NCI-H2107 treated with DMSO at 0.1 percent for 48 hours (cell line): ENCODE measurements around the gene SLC6A11.

Experiments used
- DNase-seq: peaks from one replicate; lab custom pipeline; 2025; ENCODE audit not compliant: unreplicated experiment; lab: John Stamatoyannopoulos, UW

The SLC6A11 gene

DNA sequence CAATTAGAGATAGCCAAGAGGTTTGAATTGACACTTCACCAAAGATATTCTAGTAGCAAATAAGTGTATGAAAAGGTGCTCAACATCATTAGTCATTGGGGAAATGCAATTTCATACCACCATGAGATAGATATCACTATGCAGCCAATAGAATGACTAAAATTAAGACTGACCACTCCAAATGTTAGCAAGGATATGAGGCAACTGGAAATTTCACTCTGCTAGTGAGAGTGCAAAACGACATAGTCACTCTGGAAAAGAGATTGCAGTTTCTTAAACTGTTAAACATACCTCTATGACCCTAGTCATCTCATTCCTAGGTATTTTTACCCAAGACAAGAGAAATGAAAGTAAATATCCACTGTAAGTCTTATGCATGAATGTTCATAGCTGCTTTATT, 27.6 kb upstream of the SLC6A11 start:
- no peak for DNase-seq

DNA sequence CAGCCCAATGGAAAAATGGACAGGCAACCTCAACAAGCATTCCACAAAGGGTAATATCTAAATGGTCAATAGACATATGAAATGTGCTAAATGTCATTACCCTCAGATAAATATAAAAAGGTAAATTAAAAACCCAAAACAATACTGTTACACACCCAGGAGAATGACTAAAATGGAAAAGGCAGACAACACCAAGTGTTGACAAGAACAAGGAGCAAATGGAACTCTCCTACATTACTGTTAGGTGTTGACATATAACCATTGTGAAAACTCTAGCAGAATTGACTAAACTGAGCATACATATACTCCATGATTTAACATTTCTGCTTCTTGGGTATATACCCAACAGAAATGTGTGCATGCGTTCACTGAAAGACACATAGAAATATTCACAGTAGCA, 25.3 kb upstream of the SLC6A11 start:
- DNase-seq: no peak

DNA sequence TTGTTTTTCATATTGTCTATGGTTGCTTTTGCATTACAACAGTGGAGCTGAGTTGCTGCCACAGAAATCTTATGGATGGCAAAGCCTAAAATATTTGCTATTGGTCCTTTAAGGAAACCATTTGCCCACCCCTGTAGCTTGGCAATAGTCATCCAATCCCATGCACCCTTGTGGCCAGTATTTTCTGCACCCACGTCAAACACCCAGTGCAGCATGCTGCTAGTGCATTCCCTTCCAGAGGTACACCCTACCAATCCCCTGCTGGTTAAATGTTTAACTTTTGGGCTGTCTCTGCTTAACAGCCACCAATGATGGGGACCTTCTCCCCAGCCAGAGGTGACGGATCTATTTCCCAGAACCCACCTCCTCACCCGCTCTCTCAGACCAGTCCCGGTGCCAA, 23.8 kb upstream of the SLC6A11 start:
- DNase-seq: no peak

DNA sequence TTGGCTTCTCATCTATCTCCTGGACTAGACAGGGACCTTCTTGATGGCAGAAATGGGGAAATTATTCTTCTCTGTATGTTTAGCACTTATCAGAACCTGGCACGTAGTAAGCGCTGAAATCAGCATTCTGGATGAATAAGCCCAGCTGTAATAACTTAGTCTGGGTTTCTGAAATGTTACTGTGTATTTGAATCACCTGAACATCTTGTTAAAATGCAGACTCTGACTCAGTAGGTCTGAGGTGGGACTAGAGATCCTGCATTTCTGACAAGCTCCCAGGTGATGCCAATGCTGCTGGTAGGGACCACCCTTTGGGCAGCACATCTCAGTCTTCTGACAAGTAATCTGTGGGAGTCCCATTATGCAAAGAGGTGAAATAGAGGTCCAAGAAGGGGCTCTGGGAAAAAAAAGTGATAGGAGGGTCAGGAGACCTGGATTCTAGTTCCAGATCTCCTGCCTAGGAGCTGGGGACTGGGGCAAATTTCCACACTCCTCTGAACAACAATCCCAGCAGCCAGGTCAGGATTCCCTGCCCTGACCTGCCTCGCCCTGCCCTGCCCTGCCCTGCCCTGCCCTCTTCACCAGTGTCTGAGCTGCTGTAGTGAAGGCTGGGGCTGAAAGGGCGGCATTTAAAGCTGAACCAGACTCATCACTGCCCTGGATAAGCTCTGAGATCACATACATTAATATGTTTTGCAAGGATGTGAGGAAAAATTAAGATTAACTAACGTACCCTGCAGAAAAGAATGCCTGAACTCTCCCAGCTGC, 17.2 kb upstream of the SLC6A11 start:
- no peak for DNase-seq

DNA sequence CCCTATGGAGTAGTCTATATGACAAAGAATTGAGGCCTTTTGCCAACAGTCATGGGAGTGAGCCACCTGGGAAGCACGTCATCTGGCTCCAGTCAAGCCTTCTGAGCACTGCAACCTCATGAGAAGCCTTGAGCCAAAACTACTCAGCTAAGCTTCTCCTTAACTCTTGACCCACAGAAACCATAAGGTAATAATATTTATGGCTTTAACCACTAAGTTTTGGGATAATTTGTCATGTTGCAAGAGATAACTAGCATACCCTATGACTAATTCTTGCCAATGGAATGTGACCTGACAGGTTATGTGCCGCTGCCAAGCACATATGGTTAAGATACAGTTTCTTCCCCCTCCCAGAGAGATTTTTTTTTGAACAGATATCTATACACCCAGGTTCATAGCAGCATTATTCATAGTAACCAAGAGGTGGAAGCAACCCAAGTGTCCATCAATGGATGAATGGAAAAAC, 11.8 kb upstream of the SLC6A11 start:
- no peak for DNase-seq

DNA sequence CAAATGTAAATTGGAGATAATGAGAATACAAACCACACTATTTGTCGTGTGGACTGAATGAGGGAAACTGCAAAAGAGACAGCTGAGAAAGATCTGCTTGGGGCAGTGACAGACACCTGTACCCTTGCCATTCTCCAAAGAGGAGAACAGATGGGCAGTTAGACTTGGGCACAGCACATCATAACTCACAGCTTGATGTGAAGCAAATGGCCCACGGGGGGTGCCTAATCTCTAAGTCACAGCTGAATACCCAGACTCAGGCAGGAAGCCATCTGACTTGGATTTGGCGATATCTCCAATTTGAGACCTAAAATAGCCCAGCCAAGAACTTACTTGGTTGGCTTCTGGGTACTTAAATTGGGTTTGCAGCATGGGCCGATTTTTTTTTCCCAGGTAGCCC, 10.0 kb upstream of the SLC6A11 start:
- DNase-seq: no peak

DNA sequence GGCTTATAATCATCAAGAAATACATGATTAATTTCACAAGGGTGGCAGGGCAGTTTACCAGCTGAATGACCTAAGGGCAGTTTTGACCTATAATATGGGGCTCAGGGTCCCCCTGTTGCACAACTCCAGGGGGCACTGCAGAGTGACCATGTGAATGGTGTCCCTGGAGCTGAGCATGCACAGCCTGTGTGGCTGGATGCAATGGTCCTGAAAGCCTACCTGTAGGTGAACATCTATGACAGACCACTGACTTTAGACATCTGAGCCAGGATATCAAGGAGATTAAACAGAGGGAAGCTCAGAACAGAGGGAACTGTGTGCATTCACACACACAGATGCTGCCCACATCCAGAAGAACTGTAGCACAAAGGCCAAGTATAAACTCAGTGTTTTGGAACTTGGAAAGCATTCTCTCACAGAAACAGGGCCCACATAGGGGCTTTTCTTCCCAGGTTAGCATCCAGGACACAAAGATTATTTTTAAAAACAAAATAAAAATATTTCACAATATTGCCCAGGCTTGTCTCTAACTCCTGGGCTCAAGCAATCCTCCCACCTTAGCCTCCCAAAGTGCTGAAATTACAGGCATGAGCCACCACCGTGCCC, 7.8 kb upstream of the SLC6A11 start:
- no peak for DNase-seq

DNA sequence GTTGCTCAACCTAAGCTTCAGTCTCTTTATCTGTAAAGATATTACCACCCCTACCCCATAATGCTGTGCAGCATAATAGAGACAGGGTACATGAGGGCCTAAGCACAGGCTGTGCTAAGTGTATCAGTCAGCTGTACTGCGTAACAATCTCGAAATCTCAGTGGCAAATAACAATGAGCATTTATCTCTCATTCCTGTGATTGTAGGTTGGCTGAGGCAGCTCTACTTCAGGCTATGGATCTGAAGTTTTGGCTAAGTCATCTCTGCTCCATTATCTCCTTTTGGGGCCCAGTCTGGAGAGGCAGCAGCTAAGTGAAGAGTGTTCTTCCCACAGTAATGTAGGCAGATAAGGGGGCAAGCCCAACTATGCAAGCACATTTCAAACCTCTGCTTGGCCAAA, 7.1 kb upstream of the SLC6A11 start:
- no peak for DNase-seq

DNA sequence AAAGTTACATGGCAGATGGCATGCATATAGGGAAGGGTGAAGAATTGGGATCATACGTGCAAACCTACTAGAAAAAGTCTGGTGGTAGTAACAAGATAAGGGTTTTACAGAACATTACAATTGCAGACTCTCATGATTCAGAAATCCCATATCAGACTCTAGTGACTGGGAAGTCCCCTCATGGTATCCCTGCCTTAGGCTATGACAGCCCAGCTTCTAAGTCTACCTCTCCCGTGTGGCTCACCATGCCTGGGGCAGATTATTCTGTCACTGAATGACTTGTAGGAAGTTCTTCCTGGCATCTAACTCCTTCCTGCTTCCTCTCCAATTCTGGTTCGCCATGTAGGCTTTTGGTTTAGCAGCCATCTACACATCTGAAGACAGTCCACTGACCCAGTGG, 5.7 kb upstream of the SLC6A11 start:
- no peak for DNase-seq

DNA sequence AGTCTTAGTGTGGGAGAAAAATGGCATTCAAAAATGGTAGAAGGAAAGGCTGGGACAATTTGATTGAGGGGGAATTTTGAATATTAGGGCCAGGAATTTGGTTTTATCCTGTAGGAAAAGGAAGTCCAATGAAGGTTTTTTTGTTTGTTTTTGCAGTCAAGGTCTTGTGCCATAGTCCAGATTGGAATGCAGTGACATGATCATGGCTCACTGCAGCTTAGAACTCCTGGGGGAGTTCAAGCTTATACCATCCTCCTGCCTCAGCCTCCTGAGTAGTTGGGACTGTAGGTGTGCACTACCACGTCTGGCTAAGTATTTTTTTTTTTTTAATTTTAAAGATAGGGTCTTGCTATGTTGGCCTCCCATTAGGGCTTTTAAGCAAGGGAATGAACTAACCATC, 2.6 kb upstream of the SLC6A11 start:
- no peak for DNase-seq

DNA sequence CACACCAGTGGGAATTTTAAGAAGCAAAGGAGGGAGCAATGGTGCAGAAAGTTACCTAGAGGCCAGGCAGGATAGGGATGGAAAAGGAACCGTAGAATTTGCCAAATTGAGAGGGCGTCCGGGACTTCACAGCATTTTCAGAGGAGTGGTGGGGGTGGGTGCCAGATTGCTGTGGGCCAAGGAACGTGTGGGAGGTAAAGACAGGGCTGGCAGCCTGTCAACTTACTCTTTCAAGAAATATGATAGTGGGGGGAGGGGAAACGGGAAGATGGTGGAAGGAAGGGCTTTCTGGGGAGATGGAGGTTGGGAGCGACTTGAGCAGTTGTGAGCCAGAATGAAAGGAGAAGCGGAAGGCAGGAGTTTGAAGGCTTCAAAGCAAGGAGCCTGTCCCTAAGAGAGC, 1.4 kb upstream of the SLC6A11 start:
- DNase-seq: no peak

DNA sequence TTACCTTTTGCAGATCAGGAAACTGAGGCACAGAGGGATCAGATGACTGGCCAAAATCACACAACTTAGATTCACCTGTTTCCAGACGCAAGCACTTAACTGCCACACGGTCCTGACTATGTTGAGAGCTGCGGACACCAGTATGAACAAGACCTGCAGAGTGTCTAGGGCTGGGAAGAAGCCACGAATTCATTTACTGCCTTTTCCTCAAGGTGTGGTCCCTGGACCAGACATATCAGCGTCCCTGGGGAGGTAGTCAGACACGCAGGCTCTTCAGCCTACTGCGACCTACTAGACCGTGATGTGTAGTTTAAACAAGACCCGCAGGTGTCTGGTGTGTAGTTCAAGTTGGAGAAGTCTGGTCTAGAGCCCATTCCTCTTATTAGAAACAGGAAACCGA, 541 bp upstream of the SLC6A11 start:
- no peak for DNase-seq

DNA sequence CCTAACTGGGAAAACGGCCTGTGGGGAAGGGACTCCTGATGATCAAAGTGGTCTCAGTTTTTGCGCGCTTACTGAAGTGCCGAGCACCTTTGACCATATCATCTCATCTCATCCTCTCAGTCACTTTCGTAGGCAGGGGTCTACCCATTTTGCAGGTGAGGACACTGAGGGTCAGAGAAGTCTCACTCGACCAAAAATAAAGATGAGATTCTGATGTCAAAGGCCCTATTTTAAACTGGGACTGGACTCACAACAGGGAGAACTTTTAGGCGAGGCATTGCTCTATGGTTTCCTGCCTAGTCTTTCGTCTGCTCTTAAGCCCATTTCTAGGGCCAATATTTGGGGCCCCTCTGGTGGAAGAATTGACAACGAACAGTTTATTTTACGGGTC, 830 bp downstream of the SLC6A11 start:
- no peak for DNase-seq

DNA sequence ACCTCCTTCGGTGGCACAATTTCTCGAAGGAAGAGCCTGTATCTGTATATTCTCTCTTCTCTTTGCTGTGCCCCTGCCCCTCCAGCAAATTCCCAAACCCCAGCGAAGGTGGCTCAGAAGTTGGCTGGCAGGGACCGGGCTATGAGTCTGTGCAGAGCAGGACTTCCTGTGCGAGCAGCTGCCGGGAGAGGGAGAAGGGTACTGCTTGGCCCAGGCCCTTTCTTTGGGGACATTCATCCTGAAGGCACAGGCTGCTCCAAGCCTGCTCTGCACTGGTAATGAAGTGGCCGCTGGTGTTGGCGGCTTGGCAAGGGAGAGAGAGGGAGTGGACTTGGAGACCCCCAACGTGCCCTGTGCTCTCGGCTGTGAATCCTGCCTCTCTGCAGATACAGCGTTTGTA, 1.5 kb downstream of the SLC6A11 start:
- no peak for DNase-seq

DNA sequence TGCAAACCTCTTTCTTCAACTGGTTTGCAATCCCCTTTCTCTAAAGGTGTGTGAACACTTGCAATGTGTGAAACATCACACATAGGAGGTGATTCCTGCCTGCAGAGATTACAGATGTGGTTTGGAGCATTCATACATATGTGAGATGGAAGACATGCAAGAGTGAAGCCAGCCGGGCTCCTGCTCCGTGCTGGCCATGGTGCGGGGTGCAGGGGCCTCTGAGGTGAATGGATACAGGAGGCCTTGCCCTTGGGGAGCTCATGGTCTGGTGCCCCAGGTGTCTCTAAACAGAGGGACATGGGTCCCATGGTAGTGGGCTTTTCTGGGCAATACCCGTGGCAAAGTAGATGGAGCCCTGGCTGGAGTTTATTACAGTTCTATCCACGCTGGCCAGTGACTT, 6.0 kb downstream of the SLC6A11 start:
- DNase-seq: no peak

DNA sequence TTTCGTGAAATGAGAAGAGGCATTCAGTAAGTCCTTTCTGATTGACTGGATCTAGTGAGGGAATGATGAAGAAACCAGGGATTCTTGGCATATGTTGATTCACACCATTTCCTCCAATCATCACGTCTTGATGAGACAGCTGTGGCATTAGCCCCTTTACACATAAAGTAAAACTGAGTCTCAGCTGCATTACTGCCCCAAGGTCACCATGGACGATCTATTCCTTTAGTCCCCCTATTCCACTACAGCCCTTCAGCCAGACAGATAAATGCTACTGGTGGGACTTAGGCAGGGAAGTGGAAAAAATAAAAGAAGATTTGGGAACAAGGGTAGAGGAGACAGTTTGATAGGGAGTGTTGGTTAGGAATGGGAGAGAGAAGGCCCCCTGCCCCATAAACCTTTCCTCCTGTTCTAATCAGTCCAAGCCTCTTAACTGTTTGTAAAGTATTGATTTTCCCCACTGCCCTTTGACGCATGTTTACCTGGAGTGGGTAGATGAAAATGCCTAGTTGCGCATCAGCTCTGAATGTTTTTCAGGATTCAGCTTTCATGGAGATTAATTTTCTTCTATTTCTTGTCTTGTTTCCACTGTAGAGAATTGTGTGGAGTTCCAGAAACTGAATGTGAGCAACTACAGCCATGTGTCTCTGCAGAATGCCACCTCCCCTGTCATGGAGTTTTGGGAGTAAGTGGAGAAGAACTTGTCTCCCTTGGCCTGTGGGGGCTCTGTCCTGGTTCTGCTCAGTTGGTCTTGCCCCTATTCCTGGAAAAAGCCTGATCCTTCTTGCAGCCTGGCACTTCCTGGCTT, 6.9 kb downstream of the SLC6A11 start:
- no peak for DNase-seq

DNA sequence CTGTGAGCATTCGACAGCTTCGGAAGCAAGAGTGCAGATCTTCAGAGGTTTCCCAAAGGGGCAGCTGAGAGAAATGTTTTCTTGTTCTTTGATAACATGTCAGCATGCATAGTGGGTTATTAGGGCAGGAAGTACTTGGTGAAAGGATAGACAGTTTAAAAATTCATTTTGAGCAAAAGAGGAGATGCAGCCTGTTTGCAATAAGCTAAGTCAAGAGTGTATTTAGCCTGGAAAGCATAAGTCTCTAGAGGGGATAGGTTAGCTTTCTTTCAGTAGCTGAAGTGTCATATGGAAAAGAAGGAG, 7.4 kb downstream of the SLC6A11 start:
- DNase-seq: no peak

DNA sequence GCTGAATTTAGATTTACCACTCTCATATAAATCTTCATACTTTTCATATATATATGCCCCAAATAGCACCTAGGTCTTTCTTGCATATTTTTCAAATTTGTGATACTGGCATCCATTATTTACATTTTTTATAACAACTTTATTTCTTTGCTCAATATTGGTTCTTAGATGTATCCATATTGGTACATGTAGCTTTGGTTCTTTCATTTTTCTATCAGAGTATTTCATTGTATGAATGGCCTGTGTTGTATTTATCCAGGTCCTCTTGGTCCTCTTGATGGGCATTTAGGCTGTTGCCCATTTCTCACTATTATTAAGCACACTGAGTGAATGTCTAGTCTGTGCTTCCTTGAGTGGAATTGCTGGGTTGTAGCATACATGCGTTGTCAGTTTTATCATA, 8.4 kb downstream of the SLC6A11 start:
- DNase-seq: no peak

DNA sequence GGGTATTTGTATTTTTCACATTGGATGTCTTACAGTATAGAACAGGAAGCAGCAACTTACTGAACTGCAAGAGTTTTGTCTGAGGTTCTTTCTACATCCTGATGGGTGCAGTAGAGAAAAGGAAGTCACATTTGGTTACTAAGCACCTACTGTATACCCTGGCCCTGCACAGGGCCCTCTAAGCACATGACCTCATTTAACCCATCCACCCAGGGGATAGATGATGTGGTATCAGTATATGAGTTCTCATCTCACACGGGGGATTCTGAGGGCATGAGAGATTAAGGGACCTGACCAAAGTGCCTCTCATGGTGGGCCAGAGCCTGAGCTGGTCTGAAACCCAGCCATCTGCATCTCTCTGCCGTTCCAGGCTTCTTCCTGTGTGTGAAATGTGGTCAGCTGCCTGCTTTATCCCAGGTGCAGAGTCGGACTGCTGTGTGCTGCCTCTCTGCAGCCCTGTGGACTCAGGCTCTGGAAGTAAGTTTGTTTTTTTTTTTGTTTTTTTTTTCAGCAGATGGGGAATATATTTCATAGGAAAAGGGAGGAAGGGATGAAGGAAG, 17.9 kb downstream of the SLC6A11 start:
- DNase-seq: no peak

DNA sequence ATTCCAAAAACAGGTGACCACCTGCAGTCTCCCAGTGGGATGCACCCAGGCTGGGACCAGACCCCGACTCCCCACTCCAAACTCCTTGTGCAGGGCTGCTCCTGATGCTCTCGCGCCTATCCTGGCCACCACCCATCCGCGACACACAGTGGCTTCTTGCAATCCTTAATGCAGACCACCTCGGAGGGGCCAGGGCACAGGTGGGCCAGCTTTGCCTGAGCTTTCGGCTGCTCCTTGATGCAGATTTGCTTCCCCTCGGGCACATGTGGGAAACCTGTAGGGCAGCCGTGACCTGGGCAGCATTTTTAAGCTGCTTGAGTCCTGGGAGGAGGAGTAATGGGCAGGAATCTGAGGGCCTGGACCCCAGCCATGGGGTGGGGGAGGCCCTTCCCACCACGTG, 18.9 kb downstream of the SLC6A11 start:
- DNase-seq: no peak

DNA sequence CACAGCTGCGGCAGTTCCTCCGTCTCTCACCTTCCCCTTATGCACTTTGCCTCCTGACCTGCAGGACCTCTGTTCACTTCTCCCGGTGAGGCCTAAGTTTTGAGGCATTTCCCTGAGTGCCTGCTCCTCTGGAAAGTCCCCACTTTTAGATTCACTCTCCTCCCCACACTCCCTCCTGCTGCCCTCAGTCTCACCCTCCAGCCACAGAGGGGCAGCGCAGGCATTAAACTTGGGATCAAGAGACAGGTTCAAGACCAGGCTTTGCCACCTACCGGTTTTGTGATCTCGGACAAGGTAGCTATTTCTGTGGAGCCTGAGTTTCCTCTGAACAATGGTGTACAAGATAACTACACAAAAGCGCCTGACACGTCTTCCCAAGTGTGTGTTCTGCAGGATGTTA, 19.4 kb downstream of the SLC6A11 start:
- DNase-seq: no peak

DNA sequence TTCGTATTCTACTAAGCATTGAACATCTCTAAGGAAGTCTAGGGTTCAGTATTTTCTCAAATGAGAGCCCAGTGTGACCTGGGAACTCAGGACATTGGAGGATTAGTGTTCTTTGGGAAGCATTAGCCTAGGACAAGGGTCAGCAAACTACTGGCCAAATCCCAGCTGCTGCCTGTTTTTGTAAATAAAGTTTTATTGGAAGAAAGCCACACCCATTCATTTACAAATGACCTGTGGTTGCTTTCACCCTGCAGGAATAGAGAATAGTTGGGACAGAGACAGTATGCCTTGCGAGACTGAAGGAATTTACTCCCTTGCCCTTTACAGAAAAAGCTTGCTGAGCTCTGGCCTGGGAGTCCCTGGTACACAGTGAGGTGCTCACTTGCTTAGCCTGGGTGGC, 20.6 kb downstream of the SLC6A11 start:
- DNase-seq: no peak
